Parathyroid adenoma (tissue), 2 donors: Measurements from ENCODE around the gene AK1.

Source experiments
- H2AFZ ChIP-seq: fragments of 300-600 bp; sonication (generic); one replicate; pipeline ENCODE4 v1.7.0; 2017; ENCODE audit warnings: antibody characterized with exemption, mild to moderate bottlenecking
- H3K27ac ChIP-seq: fragments of 300-600 bp; sonication (generic); one replicate; pipeline ENCODE4 v1.7.0; 2017
- H3K27me3 ChIP-seq: fragments of 300-600 bp; sonication (generic); one replicate; pipeline ENCODE4 v1.7.0; 2017; ENCODE audit warnings: low read length; ENCODE audit not compliant: control insufficient read depth, insufficient read depth
- H3K36me3 ChIP-seq: fragments of 300-600 bp; sonication (generic); one replicate; pipeline ENCODE4 v1.7.0; 2017; ENCODE audit warnings: low read length; ENCODE audit not compliant: control insufficient read depth, insufficient read depth
- H3K4me1 ChIP-seq: fragments of 300-600 bp; sonication (generic); one replicate; pipeline ENCODE4 v1.7.0; 2017; ENCODE audit warnings: control low read depth
- H3K4me2 ChIP-seq: fragments of 300-600 bp; sonication (generic); one replicate; pipeline ENCODE4 v1.7.0; 2017; ENCODE audit warnings: low read length
- H3K4me3 ChIP-seq: fragments of 300-600 bp; sonication (generic); one replicate; pipeline ENCODE4 v1.7.0; 2017; ENCODE audit warnings: low read depth, low read length
- H3K79me2 ChIP-seq: fragments of 300-600 bp; sonication (generic); one replicate; pipeline ENCODE4 v1.7.0; 2017; ENCODE audit warnings: control low read depth
- H3K9ac ChIP-seq: fragments of 300-600 bp; sonication (generic); one replicate; pipeline ENCODE4 v1.7.0; 2017; ENCODE audit warnings: mild to moderate bottlenecking
- H3K9me3 ChIP-seq: fragments of 300-600 bp; sonication (generic); one replicate; pipeline ENCODE4 v1.7.0; 2017; ENCODE audit warnings: low read length; ENCODE audit not compliant: control insufficient read depth
- CTCF ChIP-seq: fragments of 300-600 bp; sonication (generic); IDR thresholded peaks from one replicate; pipeline ENCODE4 v1.7.0; 2017; ENCODE audit warnings: antibody characterized with exemption, mild to moderate bottlenecking
- donor health status: primary hyperparathyroidism.

AK1 gene

GRCh38 chr9:127893392-127893791 lies 15.9 kb upstream of the AK1 start:
- no peak overlapping the region for H2AFZ ChIP-seq
- no peak overlapping the region for H3K9ac ChIP-seq
- H3K9me3 ChIP-seq, result no peaks in the 10 kb centered on the region
- H3K4me1 ChIP-seq, result no peaks in the 10 kb centered on the region
- H3K27me3 ChIP-seq, result no peaks in the 10 kb centered on the region
- no peak for TF ChIP-seq CTCF
- no peak overlapping the region for H3K27ac ChIP-seq
- H3K4me3 ChIP-seq, result no peak overlapping the region
- H3K36me3 ChIP-seq, result no peaks in the 10 kb centered on the region
- no peaks in the 10 kb centered on the region for H3K79me2 ChIP-seq
- no peak overlapping the region for H3K4me2 ChIP-seq

DNA sequence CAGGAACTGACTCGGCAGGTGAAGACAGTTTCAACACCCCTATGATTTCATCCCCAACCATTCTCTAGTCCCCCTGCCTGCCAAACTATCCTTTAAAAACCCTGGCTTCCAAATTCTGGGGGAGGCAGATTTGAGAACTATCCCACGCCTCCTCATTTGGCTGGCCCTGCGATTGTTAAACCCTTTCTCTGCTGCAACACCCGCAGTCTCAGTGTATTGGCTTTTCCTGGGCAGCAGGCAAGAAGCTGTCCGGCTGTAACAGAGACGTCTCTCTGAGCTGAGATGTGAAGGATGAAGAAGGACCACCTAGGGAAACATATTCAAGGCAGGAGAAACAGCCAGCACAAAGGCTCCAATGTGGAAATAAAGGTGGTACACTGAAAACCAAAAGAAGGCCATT lies 15.4 kb upstream of the AK1 start:
- Histone ChIP-seq H3K4me1 (no peaks in the 10 kb centered on the region), H2AFZ (no peak overlapping the region), H3K4me2 (no peak overlapping the region), H3K27ac (no peak overlapping the region), H3K36me3 (no peaks in the 10 kb centered on the region), H3K4me3 (no peak overlapping the region), H3K9me3 (no peaks in the 10 kb centered on the region), H3K79me2 (no peaks in the 10 kb centered on the region), H3K27me3 (no peaks in the 10 kb centered on the region), H3K9ac (no peak overlapping the region)
- TF ChIP-seq CTCF, result no peak

- no peaks in the 10 kb centered on the region for H3K36me3 ChIP-seq
- H3K4me3 ChIP-seq, result no peak overlapping the region
- no peak overlapping the region for H3K9ac ChIP-seq
- no peaks in the 10 kb centered on the region for H3K9me3 ChIP-seq
- H3K4me1 ChIP-seq, result no peaks in the 10 kb centered on the region
- no peak overlapping the region for H3K27ac ChIP-seq
- H3K4me2 ChIP-seq, result no peak overlapping the region
- TF ChIP-seq CTCF, result no peak
- no peak overlapping the region for H2AFZ ChIP-seq
- no peaks in the 10 kb centered on the region for H3K27me3 ChIP-seq
- H3K79me2 ChIP-seq, result no peaks in the 10 kb centered on the region
Measured at GRCh38 chr9:127890053-127890452, 12.6 kb upstream of the AK1 start.

DNA sequence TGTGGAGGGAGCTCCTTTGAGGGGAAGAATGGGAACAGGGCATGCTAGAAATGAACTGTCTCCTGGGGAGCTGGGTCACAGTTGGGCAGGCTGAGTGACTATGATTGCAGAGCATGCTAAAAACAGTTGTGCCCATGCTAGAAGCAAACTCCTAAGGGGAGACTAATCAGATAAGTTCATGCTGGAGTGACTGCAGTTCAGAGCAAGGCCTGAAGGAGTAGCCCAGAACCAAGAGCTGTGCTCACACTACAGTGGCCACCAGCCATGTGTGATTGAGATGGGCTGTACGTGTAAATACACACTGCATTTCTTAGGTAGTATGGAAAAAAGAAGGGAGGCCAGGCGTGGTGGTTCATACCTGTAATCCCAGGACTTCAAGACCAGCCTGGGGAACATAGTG lies 10.3 kb upstream of the AK1 start:
- no peak overlapping the region for H3K27ac ChIP-seq
- H3K9me3 ChIP-seq, result no peaks in the 10 kb centered on the region
- H3K4me3 ChIP-seq, result no peak overlapping the region
- H3K9ac ChIP-seq, result no peak overlapping the region
- H3K4me1 ChIP-seq, result peaks cover 3% of the 10 kb centered on the region
- H3K36me3 ChIP-seq, result no peaks in the 10 kb centered on the region
- H3K27me3 ChIP-seq, result no peaks in the 10 kb centered on the region
- H2AFZ ChIP-seq, result no peak overlapping the region
- TF ChIP-seq CTCF, result no peak
- H3K4me2 ChIP-seq, result no peak overlapping the region
- no peaks in the 10 kb centered on the region for H3K79me2 ChIP-seq

DNA sequence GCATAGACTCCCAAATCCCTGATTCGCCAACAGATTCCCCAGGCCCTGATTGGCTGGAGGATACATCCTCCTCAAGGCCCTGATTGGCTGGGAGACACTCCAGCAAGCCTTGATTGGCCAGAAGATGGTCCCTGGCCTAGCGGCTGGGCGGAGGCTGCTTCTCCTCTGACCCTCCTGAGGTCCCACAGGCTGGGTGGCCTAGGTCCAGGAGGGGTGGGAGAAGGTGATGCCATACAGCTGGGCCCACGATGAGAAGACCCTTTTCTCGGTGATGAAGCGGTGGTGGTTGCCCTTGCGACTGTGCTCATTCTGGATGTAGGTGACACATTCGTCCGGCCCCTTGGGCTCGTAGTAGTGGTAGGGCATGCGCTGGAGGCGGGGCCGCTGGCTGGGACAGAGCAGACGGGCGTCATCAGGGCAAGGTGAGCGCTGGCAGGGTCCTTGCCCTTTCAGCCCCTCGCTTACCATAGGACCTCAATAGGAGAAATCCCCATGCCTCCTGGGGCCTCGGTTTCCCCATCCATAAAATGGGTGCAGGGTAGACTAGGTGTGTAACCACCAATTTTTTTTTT lies 9.0 kb upstream of the AK1 start:
- Histone ChIP-seq H3K27me3 (no peaks in the 10 kb centered on the region), H3K9ac (no peak overlapping the region), H3K4me3 (no peak overlapping the region), H3K79me2 (no peaks in the 10 kb centered on the region), H3K4me2 (no peak overlapping the region), H3K4me1 (peaks cover 3% of the 10 kb centered on the region), H3K9me3 (no peaks in the 10 kb centered on the region), H3K27ac (no peak overlapping the region), H2AFZ (no peak overlapping the region), H3K36me3 (no peaks in the 10 kb centered on the region)
- no peak for TF ChIP-seq CTCF
